Peyer's patch (tissue), 4 donors: ENCODE results near the gene FAIM2.

Experiments used
- CTCF ChIP-seq, 6 experiments: fragments of 450-650 bp in 4 of 6; fragments of 200-600 bp in 2 of 6; sonication (generic) in 1 of 6; IDR thresholded peaks; one replicate each; pipeline ENCODE4 v1.5.1; 2017 to 2019; ENCODE audit warnings: antibody characterized with exemption in 6 of 6, mild to moderate bottlenecking in 3 of 6, moderate library complexity in 1 of 6
- POLR2A ChIP-seq, 2 donors: fragments of 450-650 bp; IDR thresholded peaks; one replicate each; pipeline ENCODE4 v1.5.1; 2017; ENCODE audit warnings: antibody characterized with exemption in 2 of 2, mild to moderate bottlenecking in 2 of 2, moderate library complexity in 2 of 2

GRCh38 chr12:49909356-49909755, 5.7 kb upstream of the FAIM2 start:
- TF ChIP-seq CTCF (IDR thresholded peaks at IDR 0.05) = no peak
- TF ChIP-seq POLR2A (IDR thresholded peaks at IDR 0.05) = no peak
